Measurements from ENCODE around the gene GSDME.

GRCh38 chr7:24737281-24737680 is 20.0 kb downstream of the GSDME start:
- TF ChIP-seq POLR2A (IDR thresholded peaks at IDR 0.05; ENCODE audit: low read depth, low read length), result no peak
- no peak for TF ChIP-seq ELK1 (IDR thresholded peaks at IDR 0.05; ENCODE audit: borderline replicate concordance, low read depth, low read length)
- no peak for TF ChIP-seq CTCF (conservative IDR thresholded peaks at IDR 0.05; ENCODE audit: low read depth, low read length)
- TF ChIP-seq MXI1 (IDR thresholded peaks at IDR 0.05; ENCODE audit: borderline replicate concordance, low read depth, low read length), result no peak
- no peak for TF ChIP-seq SMC3 (IDR thresholded peaks at IDR 0.05; ENCODE audit: low read depth, low read length)
- TF ChIP-seq RAD21 (IDR thresholded peaks at IDR 0.05; ENCODE audit: low read length), result no peak
- no peak for TF ChIP-seq USF2 (IDR thresholded peaks at IDR 0.05; ENCODE audit: low read depth, low read length)
- TF ChIP-seq NFE2L2 (IDR thresholded peaks at IDR 0.05; ENCODE audit: low read depth, low read length), result no peak
- TF ChIP-seq RFX5 (IDR thresholded peaks at IDR 0.05; ENCODE audit: low read depth, low read length), result no peak
